Coronary artery (tissue), 2 donors: ENCODE data around the gene ZNF169.
"Not testable (repeated sequence)": the region's sequence is repeated elsewhere in the genome, so short reads cannot be mapped to it uniquely, and the experiment has no call there.

Experiments
- DNase-seq: peaks from one replicate; pipeline ENCODE4 v3.0.0-alpha.2; 2017; ENCODE audit warnings: low spot score
- H3K27ac ChIP-seq, 2 donors: fragments of 200-600 bp; sonication (generic); one replicate each; pipeline ENCODE4 v1.5.1; 2016 to 2019
- H3K4me3 ChIP-seq: fragments of 200-600 bp; sonication (generic); 2 replicates; pipeline ENCODE4 v1.5.1; 2016; ENCODE audit warnings: mild to moderate bottlenecking, moderate library complexity
- TF ChIP-seq, protein P1 (sequence below): fragments of 200-600 bp; sonication (generic); IDR thresholded peaks from one replicate; pipeline ENCODE4 v1.5.1; 2019; ENCODE audit warnings: antibody characterized with exemption

Gene ZNF169

DNA sequence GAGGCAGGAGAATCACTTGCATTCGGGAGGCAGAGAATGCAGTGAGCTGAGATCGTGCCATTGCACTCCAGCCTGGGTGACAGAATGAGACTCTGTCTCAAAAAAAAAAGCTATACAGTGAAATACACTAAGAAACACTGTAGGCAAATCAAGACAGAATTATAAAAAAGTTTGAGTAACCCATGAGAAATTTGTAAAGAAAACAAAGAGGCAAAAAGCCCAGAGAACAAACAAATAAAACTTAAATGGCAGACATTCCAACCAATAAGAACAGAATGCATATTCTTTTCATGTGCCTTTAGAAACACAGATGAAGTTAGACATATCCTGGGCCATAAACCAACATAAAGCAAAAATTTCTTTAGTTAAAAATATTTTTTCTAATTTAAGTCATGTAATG lies 30.6 kb downstream of the ZNF169 start:
- Histone ChIP-seq H3K4me3 (no peak overlapping the region), H3K27ac (no peak overlapping the region)
- DNase-seq, result no peak
- TF ChIP-seq, protein P1, sequence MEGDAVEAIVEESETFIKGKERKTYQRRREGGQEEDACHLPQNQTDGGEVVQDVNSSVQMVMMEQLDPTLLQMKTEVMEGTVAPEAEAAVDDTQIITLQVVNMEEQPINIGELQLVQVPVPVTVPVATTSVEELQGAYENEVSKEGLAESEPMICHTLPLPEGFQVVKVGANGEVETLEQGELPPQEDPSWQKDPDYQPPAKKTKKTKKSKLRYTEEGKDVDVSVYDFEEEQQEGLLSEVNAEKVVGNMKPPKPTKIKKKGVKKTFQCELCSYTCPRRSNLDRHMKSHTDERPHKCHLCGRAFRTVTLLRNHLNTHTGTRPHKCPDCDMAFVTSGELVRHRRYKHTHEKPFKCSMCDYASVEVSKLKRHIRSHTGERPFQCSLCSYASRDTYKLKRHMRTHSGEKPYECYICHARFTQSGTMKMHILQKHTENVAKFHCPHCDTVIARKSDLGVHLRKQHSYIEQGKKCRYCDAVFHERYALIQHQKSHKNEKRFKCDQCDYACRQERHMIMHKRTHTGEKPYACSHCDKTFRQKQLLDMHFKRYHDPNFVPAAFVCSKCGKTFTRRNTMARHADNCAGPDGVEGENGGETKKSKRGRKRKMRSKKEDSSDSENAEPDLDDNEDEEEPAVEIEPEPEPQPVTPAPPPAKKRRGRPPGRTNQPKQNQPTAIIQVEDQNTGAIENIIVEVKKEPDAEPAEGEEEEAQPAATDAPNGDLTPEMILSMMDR, result no peak

DNA sequence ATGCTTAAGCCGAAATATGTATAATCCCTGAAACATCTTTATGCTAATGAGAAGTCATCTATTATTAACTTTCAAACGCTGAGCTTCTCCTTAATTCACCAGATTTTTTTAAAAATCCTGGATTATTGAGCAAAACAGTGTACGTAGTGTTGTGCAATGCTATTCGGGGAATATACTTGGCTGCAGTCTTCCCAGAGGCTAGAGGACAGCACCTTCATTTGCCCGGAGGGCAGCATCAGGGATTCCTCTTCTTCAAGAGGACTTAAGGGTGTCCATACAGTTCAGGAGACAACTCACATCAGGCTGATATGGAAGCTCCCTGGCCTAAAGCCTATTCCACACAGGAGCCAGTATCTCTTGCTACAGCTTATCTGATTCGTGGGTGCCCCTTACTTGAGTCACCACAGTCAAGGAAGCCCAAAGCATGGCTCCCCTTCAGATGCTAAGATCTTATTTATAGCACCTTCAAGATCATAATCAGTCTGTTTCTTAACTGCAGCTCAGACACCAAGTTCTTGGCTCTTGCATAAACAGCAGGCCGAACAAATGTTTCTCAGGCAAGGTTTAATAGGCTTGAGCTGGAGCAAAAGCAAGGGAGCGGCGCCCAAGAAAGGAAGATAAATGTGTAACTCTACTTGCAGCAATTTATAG lies 40.0 kb downstream of the ZNF169 start:
- no peak overlapping the region for H3K4me3 ChIP-seq
- no peak overlapping the region for H3K27ac ChIP-seq
- TF ChIP-seq, protein P1, result no peak
- DNase-seq, result no peak

DNA sequence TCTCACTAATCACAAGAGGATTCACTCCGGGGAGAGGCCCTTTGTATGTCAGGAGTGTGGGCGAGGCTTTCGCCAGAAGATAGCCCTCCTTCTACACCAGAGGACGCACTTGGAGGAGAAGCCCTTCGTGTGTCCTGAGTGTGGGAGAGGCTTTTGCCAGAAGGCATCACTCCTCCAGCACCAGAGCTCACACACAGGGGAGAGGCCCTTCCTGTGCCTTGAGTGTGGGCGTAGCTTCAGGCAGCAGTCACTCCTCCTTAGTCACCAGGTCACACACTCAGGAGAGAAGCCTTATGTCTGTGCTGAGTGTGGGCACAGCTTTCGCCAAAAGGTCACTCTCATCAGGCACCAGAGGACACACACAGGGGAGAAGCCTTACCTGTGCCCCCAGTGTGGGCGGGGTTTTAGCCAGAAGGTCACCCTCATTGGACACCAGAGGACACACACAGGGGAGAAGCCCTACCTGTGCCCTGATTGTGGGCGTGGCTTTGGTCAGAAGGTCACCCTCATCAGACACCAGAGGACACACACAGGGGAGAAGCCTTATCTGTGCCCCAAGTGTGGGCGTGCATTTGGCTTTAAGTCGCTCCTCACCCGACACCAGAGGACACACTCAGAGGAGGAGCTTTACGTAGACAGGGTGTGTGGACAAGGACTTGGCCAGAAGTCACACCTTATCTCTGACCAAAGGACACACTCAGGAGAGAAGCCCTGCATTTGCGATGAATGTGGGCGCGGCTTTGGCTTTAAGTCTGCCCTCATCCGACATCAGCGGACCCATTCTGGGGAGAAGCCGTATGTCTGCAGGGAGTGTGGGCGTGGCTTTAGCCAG lies 41.6 kb downstream of the ZNF169 start:
- no peak overlapping the region for H3K27ac ChIP-seq
- no peak overlapping the region for H3K4me3 ChIP-seq
- TF ChIP-seq, protein P1, result no peak
- no peak for DNase-seq

DNA sequence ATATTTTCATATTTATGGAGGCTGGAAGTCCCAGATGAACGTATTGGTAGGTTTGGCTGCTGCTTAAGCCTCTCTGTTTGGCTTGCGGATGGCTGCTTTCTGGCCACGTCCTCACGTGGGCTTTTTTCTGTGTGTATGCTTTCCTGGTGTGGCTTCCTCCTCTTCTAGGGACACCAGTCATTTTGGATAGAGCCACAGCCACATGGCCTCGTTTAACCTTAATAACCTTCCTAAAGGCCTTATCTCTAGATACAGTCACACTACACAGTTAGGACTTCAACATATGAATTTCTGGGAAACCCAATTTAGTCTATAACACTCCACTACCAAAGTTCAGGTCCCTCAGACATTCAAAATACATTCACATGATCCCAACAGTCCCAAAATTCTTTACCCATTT lies 42.5 kb downstream of the ZNF169 start:
- no peak for DNase-seq
- Histone ChIP-seq H3K4me3 (no peak overlapping the region), H3K27ac (no peak overlapping the region)
- TF ChIP-seq, protein P1, result no peak

DNA sequence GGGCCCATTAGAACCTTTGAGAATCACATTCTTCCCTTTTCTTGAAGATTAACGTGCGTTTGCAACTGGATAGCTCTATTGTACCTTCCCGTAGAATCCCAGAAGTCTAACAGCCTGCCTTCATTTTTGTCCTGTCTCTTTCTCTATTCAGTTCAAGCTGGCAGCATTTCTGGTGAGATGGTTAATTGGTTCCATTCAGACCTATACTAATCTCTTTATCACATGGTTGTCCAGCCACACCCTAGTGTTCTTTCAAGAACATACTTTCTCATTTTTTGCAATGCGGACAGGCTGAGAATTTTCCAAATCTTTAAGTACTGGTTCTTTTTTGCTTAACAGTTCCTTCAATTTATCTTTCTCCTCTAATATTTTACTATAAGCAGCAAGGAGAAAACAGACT lies 43.3 kb downstream of the ZNF169 start:
- DNase-seq, result no peak
- TF ChIP-seq, protein P1, result no peak
- no peak overlapping the region for H3K27ac ChIP-seq
- no peak overlapping the region for H3K4me3 ChIP-seq

DNA sequence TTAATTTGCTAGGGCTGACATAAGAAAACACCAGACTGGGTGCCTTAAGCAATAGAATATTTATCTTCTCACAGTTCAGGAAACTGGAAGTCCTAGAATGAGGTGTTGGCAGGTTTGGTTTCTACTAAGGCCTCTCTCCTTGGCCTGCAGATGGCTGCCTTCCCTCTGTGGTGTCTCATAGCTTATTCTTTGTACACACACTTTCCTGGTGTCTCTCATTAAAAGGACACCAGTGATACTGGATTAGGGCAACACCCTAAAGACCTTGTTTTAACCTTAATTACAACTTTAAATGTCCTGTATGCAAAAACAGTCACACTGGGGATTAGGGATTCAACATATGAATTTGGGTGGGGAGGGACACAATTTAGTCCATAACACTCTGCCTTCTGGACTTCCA lies 44.2 kb downstream of the ZNF169 start:
- TF ChIP-seq, protein P1, result no peak
- no peak for DNase-seq
- Histone ChIP-seq H3K4me3 (no peak overlapping the region), H3K27ac (no peak overlapping the region)

DNA sequence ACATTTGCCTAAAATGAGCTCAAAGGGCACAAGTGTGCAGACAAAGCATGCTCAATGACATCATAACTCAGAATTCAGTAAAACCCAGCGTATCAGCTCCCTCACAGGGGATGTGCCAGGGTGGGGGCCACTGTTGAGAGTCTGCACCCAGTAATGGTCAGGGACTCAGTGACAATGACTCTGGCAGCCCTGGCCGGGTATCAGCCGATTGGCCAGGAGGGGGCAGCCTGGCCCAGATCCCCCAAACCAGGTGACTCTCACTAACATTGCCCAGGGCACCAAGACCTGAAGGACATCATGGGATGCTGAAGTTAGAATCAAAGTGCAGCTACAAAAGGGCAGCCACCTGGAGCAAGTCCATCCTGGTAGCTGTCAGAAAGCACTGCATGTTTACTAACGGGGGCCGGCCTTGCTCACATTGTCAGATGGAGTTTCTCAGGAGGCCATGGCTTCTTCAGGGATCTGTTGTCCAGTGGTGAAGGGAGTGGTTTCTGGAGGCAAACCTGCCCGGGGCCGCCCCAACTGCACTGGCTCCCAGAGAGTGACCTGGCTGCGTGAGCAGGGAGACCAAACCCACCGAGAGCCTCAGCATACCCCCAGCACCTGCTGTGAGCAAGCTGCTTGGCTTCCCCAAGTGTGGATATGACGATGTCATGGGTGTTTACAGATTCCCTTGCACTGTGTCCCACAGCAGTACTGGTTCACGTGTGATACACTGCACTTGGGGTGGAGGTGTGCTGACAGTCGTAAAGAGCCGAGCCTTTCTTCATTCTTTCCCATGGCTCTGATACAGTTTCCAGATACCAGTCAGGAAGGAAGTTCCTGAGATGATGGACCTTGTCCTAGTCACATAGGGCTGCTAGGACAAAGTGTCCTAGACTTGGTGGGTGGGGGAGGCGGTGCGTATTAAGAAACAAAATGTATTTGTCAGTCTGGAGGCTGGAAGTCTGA lies 56.2 kb downstream of the ZNF169 start:
- not testable (repeated sequence) for H3K27ac ChIP-seq, H3K4me3 ChIP-seq, DNase-seq

DNA sequence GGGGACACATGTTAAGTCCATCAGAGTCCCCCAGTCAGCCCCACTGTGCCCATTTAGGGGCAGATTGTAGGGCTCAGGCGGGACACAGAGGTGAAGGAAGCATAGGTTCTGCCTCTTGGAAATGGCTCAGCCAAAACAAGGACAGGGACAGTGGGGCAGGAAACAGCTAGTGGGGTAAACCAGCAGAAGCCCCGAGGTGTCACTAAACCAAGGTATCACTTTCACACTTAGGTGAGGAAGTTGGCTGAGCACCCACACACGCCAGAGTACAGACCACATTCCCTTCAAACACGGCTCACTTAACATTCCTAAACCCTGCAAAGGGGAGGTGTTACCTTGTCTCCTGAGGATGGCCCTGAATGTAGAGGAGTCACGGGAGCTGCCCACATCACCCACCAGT lies 57.1 kb downstream of the ZNF169 start:
- H3K4me3 ChIP-seq, DNase-seq, H3K27ac ChIP-seq: not testable (repeated sequence)

DNA sequence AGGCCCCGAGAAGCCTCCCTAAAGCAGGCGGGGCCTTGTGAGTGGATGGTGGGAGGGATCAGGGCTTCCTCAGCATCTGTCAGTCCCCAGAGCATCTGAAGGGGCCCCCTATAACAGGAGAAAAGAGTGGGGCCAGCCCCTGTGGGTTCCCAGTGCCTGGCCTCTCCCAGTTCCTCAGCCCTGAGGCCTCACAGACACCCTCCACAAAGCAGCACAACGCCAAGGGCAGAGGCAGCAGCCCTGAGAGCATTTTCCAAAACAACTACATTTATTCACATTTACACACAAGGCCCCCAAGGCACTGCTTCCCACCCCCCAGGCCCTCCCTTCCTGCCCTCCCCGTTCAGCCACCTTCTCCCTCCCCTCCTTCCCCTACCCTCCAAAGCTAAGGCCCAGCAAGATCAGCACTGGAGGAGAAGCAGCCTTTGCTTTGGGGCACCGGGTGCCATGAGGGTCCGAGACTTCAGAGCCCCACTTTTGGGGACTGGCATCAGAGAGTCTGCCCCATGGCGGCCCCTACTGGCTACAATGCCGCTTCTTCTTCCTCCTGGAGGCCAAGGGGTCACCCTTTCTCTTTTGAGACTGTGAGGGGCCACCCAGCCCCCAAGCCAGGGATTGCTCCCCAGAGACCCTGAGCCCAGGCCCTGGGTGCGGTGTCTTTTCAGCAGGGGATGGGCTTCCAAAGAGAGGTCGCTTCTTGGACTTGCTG lies 59.0 kb downstream of the ZNF169 start:
- DNase-seq, result not testable (repeated sequence)

DNA sequence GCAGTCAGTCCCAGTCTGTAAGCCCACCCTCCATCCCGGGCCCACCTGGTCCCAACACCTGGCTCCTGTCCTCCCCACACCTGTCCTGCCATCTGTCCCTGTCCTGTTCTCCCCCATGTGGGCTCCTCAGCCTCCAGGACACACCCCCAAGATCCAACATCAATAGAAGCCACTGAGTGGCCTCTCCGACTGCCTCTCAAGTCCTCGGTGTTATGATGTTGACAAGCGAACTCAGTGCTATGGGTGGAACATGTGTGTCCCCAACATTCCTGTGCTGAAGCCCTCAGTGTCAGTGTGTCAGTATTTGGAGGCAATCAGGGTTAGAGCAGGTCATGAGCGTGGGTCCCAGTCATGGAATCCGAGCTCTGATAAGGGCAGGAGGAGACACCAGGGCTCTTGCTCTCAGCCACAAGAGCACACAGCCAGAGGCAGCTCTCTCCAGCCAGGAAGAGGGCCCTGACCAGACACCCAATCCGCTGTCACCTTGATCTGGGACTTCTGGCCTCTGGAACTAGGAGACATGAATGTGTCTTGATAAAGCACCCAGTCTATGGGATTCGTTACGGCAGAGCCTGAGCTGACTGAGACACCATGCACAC lies 63.3 kb downstream of the ZNF169 start:
- not testable (repeated sequence) for H3K27ac ChIP-seq, DNase-seq, H3K4me3 ChIP-seq

More for the DNA sequence above, 59.0 kb downstream of the ZNF169 start:
- not testable (repeated sequence) for H3K4me3 ChIP-seq, H3K27ac ChIP-seq
